GM23248 (cell line): ENCODE measurements around the gene STXBP4.

Experiments used
- EZH2 ChIP-seq: fragments of 200-600 bp; sonication (generic); IDR thresholded peaks from 2 replicates; pipeline ENCODE4 v1.6.1; 2018; ENCODE audit warnings: antibody characterized with exemption, mild to moderate bottlenecking; ENCODE audit not compliant: insufficient read depth, poor library complexity, severe bottlenecking
- EZH2phosphoT487 ChIP-seq: fragments of 200-600 bp; sonication (generic); IDR thresholded peaks from 2 replicates; pipeline ENCODE4 v1.6.1; 2018; ENCODE audit warnings: antibody characterized with exemption, moderate library complexity, mild to moderate bottlenecking, low read depth; ENCODE audit not compliant: insufficient read depth

DNA sequence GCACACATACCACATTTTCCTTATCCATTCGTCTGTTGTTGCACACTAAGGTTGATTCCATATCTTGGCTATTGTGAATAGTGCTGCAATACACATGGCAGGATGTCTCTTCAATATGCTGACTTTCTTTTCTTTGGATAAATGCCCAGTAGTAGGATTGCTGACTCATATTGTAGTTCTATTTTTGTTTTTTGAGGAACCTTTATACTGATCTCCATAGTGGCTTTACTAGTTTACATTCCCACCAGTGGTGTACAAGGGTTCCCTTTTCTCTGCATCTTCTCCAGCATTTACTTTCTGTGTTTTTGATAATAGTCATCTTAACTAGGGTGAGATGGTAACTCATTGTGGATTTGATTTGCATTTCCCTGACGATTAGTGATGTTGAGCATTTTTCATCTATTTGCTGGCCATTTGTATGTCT is 118.1 kb downstream of the STXBP4 start:
- no peak for TF ChIP-seq EZH2
- TF ChIP-seq EZH2phosphoT487, result no peak
